ENCODE results near the gene OR6C76. TPM values are rescaled to one million over a fixed set of nuclear protein-coding genes. Genes with fewer than 3 reads are reported as not detected.

OR6C76 gene
- total and polyA plus RNA-seq, 8 donors, result not detected

DNA sequence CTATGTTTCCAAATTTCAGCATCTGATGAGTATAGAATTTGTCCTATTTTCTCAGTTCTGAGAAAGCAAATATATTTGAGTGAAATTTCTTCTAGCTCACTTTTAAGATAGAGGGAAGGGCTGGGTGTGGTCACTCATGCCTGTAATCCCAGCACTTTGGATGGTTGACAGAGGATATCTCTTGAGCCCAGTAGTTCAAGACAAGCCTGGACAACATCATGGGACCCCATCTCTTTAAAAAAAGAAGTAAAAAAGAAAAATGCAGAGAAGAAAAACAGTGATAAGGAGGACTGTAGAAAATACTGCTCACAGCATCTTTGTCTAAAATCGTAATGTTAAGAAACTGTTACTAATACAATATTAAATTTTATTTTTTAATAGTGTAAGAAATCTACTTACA lies 46.2 kb downstream of the OR6C76 start:
- H3K4me3 ChIP-seq, result no peak overlapping the region
- TF ChIP-seq, protein P1, sequence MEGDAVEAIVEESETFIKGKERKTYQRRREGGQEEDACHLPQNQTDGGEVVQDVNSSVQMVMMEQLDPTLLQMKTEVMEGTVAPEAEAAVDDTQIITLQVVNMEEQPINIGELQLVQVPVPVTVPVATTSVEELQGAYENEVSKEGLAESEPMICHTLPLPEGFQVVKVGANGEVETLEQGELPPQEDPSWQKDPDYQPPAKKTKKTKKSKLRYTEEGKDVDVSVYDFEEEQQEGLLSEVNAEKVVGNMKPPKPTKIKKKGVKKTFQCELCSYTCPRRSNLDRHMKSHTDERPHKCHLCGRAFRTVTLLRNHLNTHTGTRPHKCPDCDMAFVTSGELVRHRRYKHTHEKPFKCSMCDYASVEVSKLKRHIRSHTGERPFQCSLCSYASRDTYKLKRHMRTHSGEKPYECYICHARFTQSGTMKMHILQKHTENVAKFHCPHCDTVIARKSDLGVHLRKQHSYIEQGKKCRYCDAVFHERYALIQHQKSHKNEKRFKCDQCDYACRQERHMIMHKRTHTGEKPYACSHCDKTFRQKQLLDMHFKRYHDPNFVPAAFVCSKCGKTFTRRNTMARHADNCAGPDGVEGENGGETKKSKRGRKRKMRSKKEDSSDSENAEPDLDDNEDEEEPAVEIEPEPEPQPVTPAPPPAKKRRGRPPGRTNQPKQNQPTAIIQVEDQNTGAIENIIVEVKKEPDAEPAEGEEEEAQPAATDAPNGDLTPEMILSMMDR (IDR thresholded peaks at IDR 0.05), result no peak
- H3K36me3 ChIP-seq, result no peaks in the 10 kb centered on the region
- no peaks in the 10 kb centered on the region for H3K27me3 ChIP-seq
- DNase-seq (no peak), ATAC-seq (no peak)
- intact Hi-C loops (cut with DNase I), result no loop called here
- H3K4me1 ChIP-seq, result no peaks in the 10 kb centered on the region
- no peak overlapping the region for H3K27ac ChIP-seq
- no peaks in the 10 kb centered on the region for H3K9me3 ChIP-seq

Other genes starting within 250 kb of the OR6C76 start
- not detected for gene OR10A7, start 205.2 kb upstream of the OR6C76 start, total RNA-seq
- gene OR10A7, start 205.2 kb upstream of the OR6C76 start, polyA plus RNA-seq (ENCODE audit: insufficient read length in 6 of 6), result not detected
- gene OR6C74, start 181.6 kb upstream of the OR6C76 start, total RNA-seq, result not detected
- not detected for gene OR6C74, start 181.6 kb upstream of the OR6C76 start, polyA plus RNA-seq (ENCODE audit: insufficient read length in 6 of 6)
- not detected for gene OR6C6, start 129.7 kb upstream of the OR6C76 start, total RNA-seq
- under 1 TPM in 1 of 6 donors, not detected in 5; 0.18 TPM for gene OR6C6, start 129.7 kb upstream of the OR6C76 start, polyA plus RNA-seq (ENCODE audit: insufficient read length in 6 of 6)
- not detected for gene OR6C1, start 111.9 kb upstream of the OR6C76 start, total RNA-seq
- gene OR6C1, start 111.9 kb upstream of the OR6C76 start, polyA plus RNA-seq (ENCODE audit: insufficient read length in 6 of 6), result not detected
- not detected for gene OR6C3, start 95.5 kb upstream of the OR6C76 start, total RNA-seq
- gene OR6C3, start 95.5 kb upstream of the OR6C76 start, polyA plus RNA-seq (ENCODE audit: insufficient read length in 6 of 6), result not detected
- gene OR6C75, start 63.3 kb upstream of the OR6C76 start, total RNA-seq, result not detected
- gene OR6C75, start 63.3 kb upstream of the OR6C76 start, polyA plus RNA-seq (ENCODE audit: insufficient read length in 6 of 6), result under 1 TPM in 4 of 6 donors, not detected in 2; 0.05 to 0.13 (median 0.11) TPM
- not detected for gene OR6C65, start 25.7 kb upstream of the OR6C76 start, total RNA-seq
- not detected for gene OR6C65, start 25.7 kb upstream of the OR6C76 start, polyA plus RNA-seq (ENCODE audit: insufficient read length in 6 of 6)
- gene OR6C2, start 17.8 kb downstream of the OR6C76 start, total RNA-seq, result not detected
- not detected for gene OR6C2, start 17.8 kb downstream of the OR6C76 start, polyA plus RNA-seq (ENCODE audit: insufficient read length in 6 of 6)
- not detected for gene OR6C70, start 43.9 kb downstream of the OR6C76 start, total RNA-seq
- gene OR6C70, start 43.9 kb downstream of the OR6C76 start, polyA plus RNA-seq (ENCODE audit: insufficient read length in 6 of 6), result not detected
- not detected for gene OR6C68, start 66.1 kb downstream of the OR6C76 start, total RNA-seq
- gene OR6C68, start 66.1 kb downstream of the OR6C76 start, polyA plus RNA-seq (ENCODE audit: insufficient read length in 6 of 6), result not detected
- not detected for gene OR6C4, start 123.3 kb downstream of the OR6C76 start, total RNA-seq
- under 1 TPM in 1 of 6 donors, not detected in 5; 0.04 TPM for gene OR6C4, start 123.3 kb downstream of the OR6C76 start, polyA plus RNA-seq (ENCODE audit: insufficient read length in 6 of 6)
- gene OR2AP1, start 146.2 kb downstream of the OR6C76 start, total RNA-seq, result not detected
- gene OR2AP1, start 146.2 kb downstream of the OR6C76 start, polyA plus RNA-seq (ENCODE audit: insufficient read length in 6 of 6), result not detected
- gene OR10P1, start 210.6 kb downstream of the OR6C76 start, total RNA-seq, result not detected
- not detected for gene OR10P1, start 210.6 kb downstream of the OR6C76 start, polyA plus RNA-seq (ENCODE audit: insufficient read length in 6 of 6)